ENCODE measurements around the gene DNALI1.

DNALI1 gene

GRCh38 chr1:37513795-37514349 is 42.9 kb upstream of the DNALI1 start (continued):
- TF ChIP-seq PATZ1 (tag by site-specific recombination; IDR thresholded peaks at IDR 0.05), result peak; percentile 67

- POLR2A ChIA-PET, result interaction anchor here (0.6 to 2.0 kb wide), 17 partner anchors 9 to 175 kb away, joined by 3 to 14 read pairs (median 5); partner anchors contain the start of genes GNL2 and SNIP1
- TF ChIP-seq ZBTB1 (tag by site-specific recombination; IDR thresholded peaks at IDR 0.05) (no peak), ZNF600 (tag by site-specific recombination; IDR thresholded peaks at IDR 0.05) (peak; percentile 87), GLIS1 (tag by site-specific recombination; IDR thresholded peaks at IDR 0.05) (no peak; the same call in 1 of the 2 replicates), ZFP3 (tag by site-specific recombination; IDR thresholded peaks at IDR 0.05; ENCODE audit: low read depth) (no peak), ZBTB48 (tag by site-specific recombination; IDR thresholded peaks at IDR 0.05) (no peak), ZNF580 (tag by site-specific recombination; IDR thresholded peaks at IDR 0.05) (no peak), ZBTB49 (tag by site-specific recombination; IDR thresholded peaks at IDR 0.05; ENCODE audit: low read depth) (no peak), PATZ1 (tag by site-specific recombination; IDR thresholded peaks at IDR 0.05) (0 out of 2 replicates have a peak, but pooled peaks have one; percentile 6), ZNF626 (tag by site-specific recombination; IDR thresholded peaks at IDR 0.05) (no peak), ZNF692 (tag by site-specific recombination; IDR thresholded peaks at IDR 0.05) (peak; percentile 48; the same call in 1 of the 2 replicates), ZNF266 (tag by site-specific recombination; IDR thresholded peaks at IDR 0.05; ENCODE audit: low read depth) (no peak), MYNN (tag by site-specific recombination; IDR thresholded peaks at IDR 0.05; ENCODE audit: borderline replicate concordance) (no peak), ZNF768 (tag by site-specific recombination; IDR thresholded peaks at IDR 0.05) (no peak), ZNF18 (tag by site-specific recombination; IDR thresholded peaks at IDR 0.05) (no peak), ZNF16 (tag by site-specific recombination; IDR thresholded peaks at IDR 0.05; ENCODE audit: low read depth) (no peak), ZNF560 (tag by site-specific recombination; IDR thresholded peaks at IDR 0.05; ENCODE audit: borderline replicate concordance) (0 out of 2 replicates have a peak, but pooled peaks have one; percentile 42), ZNF404 (tag by site-specific recombination; IDR thresholded peaks at IDR 0.05) (no peak), ZNF530 (tag by site-specific recombination; IDR thresholded peaks at IDR 0.05; ENCODE audit: low read depth) (no peak), INSM2 (tag by site-specific recombination; IDR thresholded peaks at IDR 0.05) (no peak), SCRT1 (tag by site-specific recombination; IDR thresholded peaks at IDR 0.05; ENCODE audit: borderline replicate concordance) (no peak), ZNF140 (tag by site-specific recombination; IDR thresholded peaks at IDR 0.05) (no peak), ZBTB20 (tag by site-specific recombination; IDR thresholded peaks at IDR 0.05) (peak; percentile 84)
Observed at GRCh38 chr1:37514350-37515184, 42.2 kb upstream of the DNALI1 start, which contains the start of gene MEAF6. TSS of gene MEAF6 (minus strand) at chr1:37514766. CDS start at chr1:37514746, 20 bp downstream.

More at GRCh38 chr1:37514350-37515184, 42.2 kb upstream of the DNALI1 start, which contains the start of gene MEAF6:
- H3K4me3 ChIP-seq (ENCODE audit: low read depth, low read length), result peak within 1 kb of the TSS; percentile 95
- peaks cover 26 to 31% of the 10 kb centered on the region in 2 experiments for H3K36me3 ChIP-seq (ENCODE audit: control insufficient read depth in 2 of 2, insufficient read depth in 1 of 2, low read length in 2 of 2)
- peak within 1 kb of the TSS; percentile 88 for H3K27ac ChIP-seq (ENCODE audit: extremely low read depth, low read depth, low read length)
- CTCF ChIA-PET, result interaction anchor here (0.6 to 4.0 kb wide), 24 partner anchors 9 to 424 kb away, joined by 3 to 42 read pairs (median 5); partner anchors contain the start of gene SNIP1
- no peaks in the 10 kb centered on the region for H3K9me3 ChIP-seq (ENCODE audit: control insufficient read depth, insufficient read depth, low read depth, low read length)
- no peaks in the 10 kb centered on the region for H3K4me1 ChIP-seq (ENCODE audit: control insufficient read depth, insufficient read depth, low read length)

All from HEK293 (cell line).